HUES48 (cell line): ENCODE results near the gene SPRYD3.
"Not testable (repeated sequence)": the region's sequence is repeated elsewhere in the genome, so short reads cannot be mapped to it uniquely, and the experiment has no call there.

Experiments used
- H3K27ac ChIP-seq: one replicate; pipeline ENCODE4 v1.7.0; 2013; ENCODE audit warnings: low read depth, low read length, inconsistent platforms
- H3K27me3 ChIP-seq: 2 replicates; pipeline ENCODE4 v1.6.1; 2013; ENCODE audit warnings: mild to moderate bottlenecking, low read length; ENCODE audit not compliant: control insufficient read depth, insufficient read depth
- H3K36me3 ChIP-seq: 2 replicates; pipeline ENCODE4 v1.6.1; 2013; ENCODE audit warnings: low read length; ENCODE audit not compliant: control insufficient read depth, insufficient read depth
- H3K4me1 ChIP-seq: 2 replicates; pipeline ENCODE4 v1.6.1; 2013; ENCODE audit warnings: mild to moderate bottlenecking, low read length; ENCODE audit not compliant: control insufficient read depth, insufficient read depth
- H3K4me3 ChIP-seq: 2 replicates; pipeline ENCODE4 v1.5.1; 2013; ENCODE audit warnings: mild to moderate bottlenecking, low read depth, low read length
- H3K9ac ChIP-seq: 2 replicates; pipeline ENCODE4 v1.6.1; 2013; ENCODE audit warnings: mild to moderate bottlenecking, low read depth, low read length, moderate library complexity
- H3K9me3 ChIP-seq: 2 replicates; pipeline ENCODE4 v1.6.1; 2013; ENCODE audit warnings: low read length; ENCODE audit not compliant: control insufficient read depth, insufficient read depth

SPRYD3 gene

DNA sequence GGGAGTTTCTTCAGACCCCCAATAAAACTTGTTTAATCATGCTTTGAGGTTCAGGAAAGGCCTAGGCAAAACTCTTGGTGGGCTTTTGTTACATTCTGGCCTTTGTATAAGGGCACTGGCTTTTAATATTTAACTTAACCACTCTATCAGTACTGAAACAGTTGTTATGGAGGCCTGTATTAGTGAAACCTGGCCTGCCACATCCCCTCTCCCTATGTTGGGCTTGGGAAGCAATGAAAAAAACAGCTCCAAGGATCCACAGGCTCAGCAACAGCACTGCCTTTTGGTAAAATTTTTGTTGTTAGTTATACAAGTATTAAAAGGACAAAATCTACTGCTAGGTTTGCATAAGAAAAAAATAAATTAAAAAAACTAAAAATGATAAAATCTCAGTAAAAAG lies 34.8 kb upstream of the SPRYD3 start:
- Histone ChIP-seq H3K27ac (no peak overlapping the region), H3K36me3 (no peaks in the 10 kb centered on the region), H3K4me1 (no peaks in the 10 kb centered on the region), H3K9ac (no peak overlapping the region), H3K4me3 (no peak overlapping the region), H3K9me3 (peaks cover 6% of the 10 kb centered on the region; the same call in 1 of the 2 replicates), H3K27me3 (no peaks in the 10 kb centered on the region)

DNA sequence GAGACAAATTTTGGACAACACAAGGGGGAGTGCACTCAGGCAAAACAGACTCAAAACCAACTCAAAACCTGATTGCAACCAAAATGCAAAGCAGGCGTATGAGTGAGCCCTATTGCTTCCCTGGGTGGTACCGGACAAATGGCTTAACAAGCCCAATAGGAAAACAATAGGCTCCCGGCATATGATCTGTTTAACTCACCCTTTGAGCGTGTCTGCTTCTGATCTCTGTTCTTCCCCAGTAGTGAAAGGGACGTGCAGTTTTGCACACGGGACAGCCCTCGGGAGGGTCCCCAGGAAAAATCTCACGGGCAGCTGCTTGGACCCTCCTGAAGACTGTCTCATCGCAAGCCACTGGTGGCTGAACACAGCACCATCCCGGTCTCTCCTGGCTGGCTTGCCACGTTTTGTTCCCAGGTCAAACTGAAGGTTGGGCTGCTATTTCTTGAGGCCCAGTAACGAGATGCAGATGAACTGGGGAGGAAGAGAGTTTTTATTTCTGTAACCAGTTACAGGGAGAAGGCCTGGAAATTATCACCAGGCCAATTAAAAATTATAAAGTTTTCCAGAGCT lies 34.0 kb upstream of the SPRYD3 start:
- H3K9me3 ChIP-seq = peaks cover 6% of the 10 kb centered on the region; the same call in 1 of the 2 replicates
- H3K27me3 ChIP-seq = no peaks in the 10 kb centered on the region
- H3K4me1 ChIP-seq = no peaks in the 10 kb centered on the region
- no peak overlapping the region for H3K9ac ChIP-seq
- H3K36me3 ChIP-seq = no peaks in the 10 kb centered on the region
- H3K4me3 ChIP-seq = no peak overlapping the region
- no peak overlapping the region for H3K27ac ChIP-seq

GRCh38 chr12:53112431-53112830 lies 33.2 kb upstream of the SPRYD3 start:
- H3K27ac ChIP-seq = not testable (repeated sequence)

DNA sequence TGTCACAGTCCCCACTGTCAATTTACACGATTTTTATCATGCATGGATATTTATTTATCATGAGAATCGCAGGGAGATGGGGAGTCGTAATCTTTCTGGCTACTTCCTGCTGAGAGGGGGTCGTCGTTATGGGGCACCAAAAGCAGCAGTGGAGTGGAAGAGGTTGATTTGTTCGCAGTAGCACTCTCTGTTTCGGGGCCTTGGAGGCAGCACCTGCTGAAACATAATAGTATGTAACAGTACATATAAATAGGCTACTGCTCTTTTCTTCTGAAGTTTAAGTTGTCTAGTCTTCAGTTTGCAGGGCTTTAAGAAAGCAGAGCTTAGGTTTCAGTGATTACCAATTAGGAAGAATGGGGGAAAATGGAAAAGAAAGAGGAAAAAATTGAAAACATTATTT lies 27.9 kb upstream of the SPRYD3 start:
- H3K4me3 ChIP-seq = no peak overlapping the region

More at GRCh38 chr12:53112431-53112830, 33.2 kb upstream of the SPRYD3 start:
- not testable (repeated sequence) for H3K9me3 ChIP-seq, H3K36me3 ChIP-seq, H3K9ac ChIP-seq, H3K27me3 ChIP-seq, H3K4me1 ChIP-seq, H3K4me3 ChIP-seq

GRCh38 chr12:53105712-53106439 lies 26.7 kb upstream of the SPRYD3 start:
- Histone ChIP-seq H3K27ac (no peak overlapping the region), H3K4me1 (peaks cover 6% of the 10 kb centered on the region; the same call in 1 of the 2 replicates), H3K9me3 (peaks cover 6% of the 10 kb centered on the region; the same call in 1 of the 2 replicates), H3K36me3 (no peaks in the 10 kb centered on the region), H3K9ac (no peak overlapping the region), H3K27me3 (no peaks in the 10 kb centered on the region), H3K4me3 (no peak overlapping the region)

More for the DNA sequence above, 27.9 kb upstream of the SPRYD3 start:
- Histone ChIP-seq H3K4me1 (peaks cover 6% of the 10 kb centered on the region; the same call in 1 of the 2 replicates), H3K9ac (no peak overlapping the region), H3K27ac (no peak overlapping the region), H3K9me3 (peaks cover 6% of the 10 kb centered on the region; the same call in 1 of the 2 replicates), H3K36me3 (no peaks in the 10 kb centered on the region), H3K27me3 (no peaks in the 10 kb centered on the region)

DNA sequence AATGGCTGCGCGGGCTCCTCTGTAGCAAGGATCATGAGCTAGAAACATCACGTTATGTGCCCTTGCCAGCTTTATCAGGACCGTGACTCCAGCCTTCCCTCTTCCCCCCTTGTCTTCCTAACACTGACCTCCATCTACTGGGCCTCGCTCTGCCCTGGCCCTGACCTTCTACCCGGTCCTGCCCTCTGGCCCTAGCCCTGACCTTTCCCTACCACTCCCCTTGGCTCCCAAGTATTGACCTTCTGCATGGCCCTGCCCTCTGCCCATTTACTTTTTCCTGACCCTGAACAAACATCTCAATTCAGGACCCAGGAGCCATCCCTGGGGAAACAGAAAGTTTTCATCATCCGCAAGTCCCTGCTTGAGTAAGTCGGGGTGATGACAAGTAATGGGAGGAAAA lies 26.1 kb upstream of the SPRYD3 start:
- Histone ChIP-seq H3K4me1 (peaks cover 6% of the 10 kb centered on the region; the same call in 1 of the 2 replicates), H3K27me3 (no peaks in the 10 kb centered on the region), H3K36me3 (no peaks in the 10 kb centered on the region), H3K9me3 (peaks cover 2% of the 10 kb centered on the region; the same call in 1 of the 2 replicates), H3K4me3 (no peak overlapping the region), H3K27ac (no peak overlapping the region), H3K9ac (no peak overlapping the region)

DNA sequence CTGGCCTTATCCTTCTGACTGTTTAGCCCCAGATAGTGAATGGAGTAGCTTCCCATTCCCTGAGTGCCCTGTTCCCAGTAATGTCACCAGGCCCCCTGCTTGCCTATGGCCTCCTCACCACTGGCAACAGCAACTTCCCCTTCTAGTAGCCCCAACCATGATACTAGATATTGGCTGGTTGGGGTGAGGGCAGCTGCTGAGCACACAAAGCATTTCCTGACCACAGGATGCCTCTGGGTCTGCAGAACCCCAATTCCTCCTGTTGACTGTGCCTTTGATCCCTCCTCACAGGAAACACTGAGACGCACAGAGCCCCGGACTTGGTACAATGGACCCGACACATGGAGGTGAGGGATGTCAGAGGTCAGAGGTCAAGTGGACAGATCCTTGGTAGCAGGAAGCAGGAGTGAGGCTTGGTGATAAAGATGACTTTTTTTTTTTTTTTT lies 24.7 kb upstream of the SPRYD3 start:
- H3K27me3 ChIP-seq = peaks cover 5% of the 10 kb centered on the region
- no peaks in the 10 kb centered on the region for H3K9me3 ChIP-seq
- no peak overlapping the region for H3K9ac ChIP-seq
- peak overlapping the region; percentile 17 for H3K27ac ChIP-seq
- no peaks in the 10 kb centered on the region for H3K36me3 ChIP-seq
- H3K4me1 ChIP-seq = peaks cover 11% of the 10 kb centered on the region
- H3K4me3 ChIP-seq = no peak overlapping the region

DNA sequence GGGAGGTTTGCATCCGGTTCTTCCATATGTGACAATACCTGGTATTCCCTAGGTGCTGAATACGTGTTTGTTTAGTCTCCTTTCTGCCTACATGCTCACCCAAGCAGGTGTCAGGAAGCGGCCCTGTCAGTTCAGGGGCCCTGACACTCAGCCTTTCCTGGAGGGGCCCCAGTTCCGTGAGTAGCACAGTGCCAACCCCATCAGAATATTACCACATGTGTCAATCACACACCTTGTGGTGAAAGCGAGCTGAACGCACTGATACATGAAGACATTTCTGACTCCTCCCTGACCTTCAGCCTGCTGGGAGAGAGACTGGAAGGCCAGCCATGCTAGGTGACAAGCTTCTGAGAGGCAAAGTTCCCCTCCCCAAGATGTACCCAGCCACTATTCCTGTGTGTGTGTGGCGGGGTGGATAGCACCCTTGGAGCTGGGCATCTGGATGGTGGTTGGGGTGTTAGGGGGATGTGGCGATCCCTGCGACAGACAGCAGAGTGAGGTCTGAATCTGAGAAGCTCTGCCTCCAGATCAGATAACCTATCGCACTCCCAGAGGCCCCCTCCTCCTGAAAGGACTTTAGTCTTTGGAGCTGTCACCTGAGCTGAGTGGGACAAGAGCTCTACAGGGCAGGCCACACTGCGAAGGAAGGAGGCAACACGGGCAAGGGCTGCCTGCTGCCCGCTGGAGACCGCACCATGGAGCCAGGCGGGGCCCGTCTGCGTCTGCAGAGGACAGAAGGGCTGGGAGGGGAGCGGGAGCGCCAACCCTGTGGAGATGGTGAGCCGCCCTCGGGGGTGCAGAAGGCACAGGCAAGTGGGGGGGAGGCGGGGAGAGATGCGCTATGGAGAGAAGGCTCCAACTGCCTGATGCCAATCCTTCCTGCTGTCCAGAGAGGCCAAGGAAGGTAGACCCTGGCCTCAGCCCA lies 24.0 kb upstream of the SPRYD3 start, which contains the start of gene SOAT2:
SOAT2 (plus strand) TSS at position 604 of the 925 bp plus-strand sequence; CDS start at position 696, 92 bp downstream.
- H3K4me1 ChIP-seq = peaks cover 19% of the 10 kb centered on the region
- H3K4me3 ChIP-seq = no peak within 1 kb of the TSS
- no peaks in the 10 kb centered on the region for H3K9me3 ChIP-seq
- H3K36me3 ChIP-seq = no peaks in the 10 kb centered on the region
- peak within 1 kb of the TSS; percentile 17 for H3K27ac ChIP-seq
- H3K9ac ChIP-seq = no peak within 1 kb of the TSS
- peaks cover 13% of the 10 kb centered on the region for H3K27me3 ChIP-seq

DNA sequence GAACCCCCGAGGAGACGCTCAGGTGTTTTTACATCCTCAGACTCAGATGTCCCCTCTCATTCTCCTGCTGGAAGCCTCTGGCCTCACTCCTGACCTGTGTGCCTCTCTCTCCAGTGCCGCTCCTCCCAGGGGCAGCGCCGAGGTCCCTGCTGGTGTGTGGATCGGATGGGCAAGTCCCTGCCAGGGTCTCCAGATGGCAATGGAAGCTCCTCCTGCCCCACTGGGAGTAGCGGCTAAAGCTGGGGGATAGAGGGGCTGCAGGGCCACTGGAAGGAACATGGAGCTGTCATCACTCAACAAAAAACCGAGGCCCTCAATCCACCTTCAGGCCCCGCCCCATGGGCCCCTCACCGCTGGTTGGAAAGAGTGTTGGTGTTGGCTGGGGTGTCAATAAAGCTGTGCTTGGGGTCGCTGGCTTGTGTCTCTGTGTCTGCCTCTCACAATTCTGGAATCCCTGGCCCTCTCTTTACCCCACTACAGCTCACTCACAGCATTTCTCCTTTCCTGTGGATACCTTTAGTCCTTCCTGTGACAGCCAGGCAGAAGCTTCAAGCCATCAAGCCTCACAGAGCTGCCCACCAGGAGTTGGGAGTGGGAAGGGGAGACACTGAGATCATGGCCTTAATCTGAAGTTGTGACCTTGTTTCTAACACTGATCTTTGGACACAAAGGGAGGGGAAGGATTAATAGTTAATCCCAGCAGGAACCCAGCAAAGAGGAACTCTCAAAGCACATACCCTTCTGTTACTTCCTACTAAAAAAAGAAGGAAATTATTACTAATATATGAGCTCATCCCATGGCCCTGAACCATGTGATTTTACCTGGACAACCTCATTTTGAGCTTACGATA lies 23.0 kb upstream of the SPRYD3 start:
- no peaks in the 10 kb centered on the region for H3K9me3 ChIP-seq
- peaks cover 21% of the 10 kb centered on the region for H3K27me3 ChIP-seq
- H3K4me3 ChIP-seq = no peak overlapping the region
- no peak overlapping the region for H3K9ac ChIP-seq
- no peaks in the 10 kb centered on the region for H3K36me3 ChIP-seq
- no peak overlapping the region for H3K27ac ChIP-seq
- H3K4me1 ChIP-seq = peaks cover 18% of the 10 kb centered on the region

DNA sequence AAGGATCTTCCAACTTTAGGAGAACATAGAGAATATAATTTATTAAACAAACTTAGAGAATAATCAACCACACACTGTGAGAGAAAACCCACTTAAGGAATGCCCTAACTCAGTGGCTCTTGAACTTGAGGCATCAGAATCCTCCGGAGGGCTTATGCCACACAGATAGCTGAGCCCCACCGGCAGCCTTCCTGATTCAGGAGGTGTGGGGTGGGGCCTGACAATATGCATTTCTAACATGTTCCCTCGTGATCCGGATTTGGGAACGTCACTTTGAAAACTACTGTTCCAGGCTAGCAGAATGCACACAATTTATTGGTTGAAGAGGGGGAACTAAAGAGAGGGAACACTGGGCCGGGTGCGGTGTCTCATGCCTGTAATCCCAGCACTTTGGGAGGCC lies 22.1 kb upstream of the SPRYD3 start:
- no peak overlapping the region for H3K4me3 ChIP-seq
- H3K27me3 ChIP-seq = peaks cover 30% of the 10 kb centered on the region
- no peaks in the 10 kb centered on the region for H3K9me3 ChIP-seq
- H3K9ac ChIP-seq = no peak overlapping the region
- no peak overlapping the region for H3K27ac ChIP-seq
- no peaks in the 10 kb centered on the region for H3K36me3 ChIP-seq
- peaks cover 16% of the 10 kb centered on the region for H3K4me1 ChIP-seq
